PC-9 (cell line): ENCODE data around the gene ZDHHC14.

ENCODE experiments used
- EZH2 ChIP-seq: fragments of 200-600 bp; sonication (generic); IDR thresholded peaks from 2 replicates; pipeline ENCODE4 v1.8.0; 2017; ENCODE audit warnings: antibody characterized with exemption, low read depth
- TF ChIP-seq, protein P1 (sequence below): fragments of 200-600 bp; sonication (generic); conservative IDR thresholded peaks from 2 replicates; pipeline ENCODE4 v1.6.1; 2017; ENCODE audit warnings: mixed run types, antibody characterized with exemption, mild to moderate bottlenecking, moderate library complexity

DNA sequence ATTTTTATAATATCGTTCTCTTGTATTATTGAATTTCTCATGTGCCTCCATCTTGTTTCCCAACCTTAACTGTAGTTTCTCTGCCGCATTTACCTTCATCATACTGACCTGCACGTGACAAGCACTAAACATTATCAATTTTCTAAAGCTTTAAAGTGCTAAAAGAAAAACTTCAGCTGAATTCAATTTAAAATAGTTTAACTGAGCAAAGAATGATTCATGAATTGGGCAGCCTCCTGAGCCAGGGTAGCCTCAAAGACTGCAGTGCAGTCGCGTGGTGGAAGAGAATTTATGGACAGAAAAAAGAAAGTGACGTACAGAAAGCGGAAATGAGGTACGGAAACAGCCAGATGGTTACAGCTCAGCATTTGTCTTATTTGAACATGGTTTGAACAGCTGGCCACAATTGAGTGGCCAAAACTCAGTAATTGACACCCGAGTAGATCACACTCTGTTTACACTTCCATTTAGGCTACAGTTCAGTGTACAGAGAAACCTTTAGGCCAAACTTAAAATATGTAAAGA is 4.2 kb upstream of the ZDHHC14 start:
- TF ChIP-seq, protein P1, sequence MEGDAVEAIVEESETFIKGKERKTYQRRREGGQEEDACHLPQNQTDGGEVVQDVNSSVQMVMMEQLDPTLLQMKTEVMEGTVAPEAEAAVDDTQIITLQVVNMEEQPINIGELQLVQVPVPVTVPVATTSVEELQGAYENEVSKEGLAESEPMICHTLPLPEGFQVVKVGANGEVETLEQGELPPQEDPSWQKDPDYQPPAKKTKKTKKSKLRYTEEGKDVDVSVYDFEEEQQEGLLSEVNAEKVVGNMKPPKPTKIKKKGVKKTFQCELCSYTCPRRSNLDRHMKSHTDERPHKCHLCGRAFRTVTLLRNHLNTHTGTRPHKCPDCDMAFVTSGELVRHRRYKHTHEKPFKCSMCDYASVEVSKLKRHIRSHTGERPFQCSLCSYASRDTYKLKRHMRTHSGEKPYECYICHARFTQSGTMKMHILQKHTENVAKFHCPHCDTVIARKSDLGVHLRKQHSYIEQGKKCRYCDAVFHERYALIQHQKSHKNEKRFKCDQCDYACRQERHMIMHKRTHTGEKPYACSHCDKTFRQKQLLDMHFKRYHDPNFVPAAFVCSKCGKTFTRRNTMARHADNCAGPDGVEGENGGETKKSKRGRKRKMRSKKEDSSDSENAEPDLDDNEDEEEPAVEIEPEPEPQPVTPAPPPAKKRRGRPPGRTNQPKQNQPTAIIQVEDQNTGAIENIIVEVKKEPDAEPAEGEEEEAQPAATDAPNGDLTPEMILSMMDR, result no peak
- TF ChIP-seq EZH2, result no peak
